SW 1271 (cell line): ENCODE results near the gene WDR70.
"Not testable (repeated sequence)": the region's sequence is repeated elsewhere in the genome, so short reads cannot be mapped to it uniquely, and the experiment has no call there.

Source experiments
- DNase-seq, 2 experiments: peaks; one replicate each; lab custom pipeline; 2025; lab: John Stamatoyannopoulos, UW

WDR70 gene

DNA sequence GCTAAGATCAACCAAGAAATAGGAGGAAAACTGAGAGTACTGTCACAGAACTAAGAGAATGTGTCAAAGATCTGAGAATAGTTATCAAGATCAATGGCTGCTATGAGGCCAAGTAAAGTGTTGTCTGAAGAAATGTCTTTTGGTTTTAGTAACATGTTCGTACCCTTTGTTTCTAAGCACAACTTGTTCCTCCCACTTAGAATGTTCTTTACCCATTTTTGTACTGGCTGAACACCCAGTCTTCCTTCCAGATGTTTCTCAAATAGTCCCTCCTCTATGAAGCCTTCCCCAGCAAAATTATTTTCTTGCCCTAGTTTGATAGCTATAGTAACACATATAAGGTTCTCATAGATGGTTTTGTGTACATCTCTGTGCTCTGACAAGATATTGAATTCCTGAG is 191.5 kb downstream of the WDR70 start:
- DNase-seq = no peak

DNA sequence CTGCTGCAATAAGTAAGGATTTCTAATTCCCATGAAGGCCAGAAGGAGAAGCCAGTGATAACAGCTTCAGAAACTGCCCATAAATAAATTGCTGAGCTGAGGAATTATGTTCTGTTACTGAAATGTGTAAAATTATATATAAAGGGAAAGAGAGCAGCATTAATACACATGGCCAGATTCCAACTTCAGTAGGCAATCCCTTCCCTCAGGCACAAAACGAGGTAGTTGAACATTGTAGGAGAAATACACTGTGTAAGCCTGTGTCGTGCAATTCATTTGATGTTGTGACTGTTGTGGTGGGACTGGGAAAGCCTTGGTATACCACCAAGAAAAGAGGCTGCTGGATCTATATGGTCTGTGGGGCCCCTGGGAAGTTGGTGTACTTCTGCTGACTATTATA is 192.9 kb downstream of the WDR70 start:
- no peak for DNase-seq

DNA sequence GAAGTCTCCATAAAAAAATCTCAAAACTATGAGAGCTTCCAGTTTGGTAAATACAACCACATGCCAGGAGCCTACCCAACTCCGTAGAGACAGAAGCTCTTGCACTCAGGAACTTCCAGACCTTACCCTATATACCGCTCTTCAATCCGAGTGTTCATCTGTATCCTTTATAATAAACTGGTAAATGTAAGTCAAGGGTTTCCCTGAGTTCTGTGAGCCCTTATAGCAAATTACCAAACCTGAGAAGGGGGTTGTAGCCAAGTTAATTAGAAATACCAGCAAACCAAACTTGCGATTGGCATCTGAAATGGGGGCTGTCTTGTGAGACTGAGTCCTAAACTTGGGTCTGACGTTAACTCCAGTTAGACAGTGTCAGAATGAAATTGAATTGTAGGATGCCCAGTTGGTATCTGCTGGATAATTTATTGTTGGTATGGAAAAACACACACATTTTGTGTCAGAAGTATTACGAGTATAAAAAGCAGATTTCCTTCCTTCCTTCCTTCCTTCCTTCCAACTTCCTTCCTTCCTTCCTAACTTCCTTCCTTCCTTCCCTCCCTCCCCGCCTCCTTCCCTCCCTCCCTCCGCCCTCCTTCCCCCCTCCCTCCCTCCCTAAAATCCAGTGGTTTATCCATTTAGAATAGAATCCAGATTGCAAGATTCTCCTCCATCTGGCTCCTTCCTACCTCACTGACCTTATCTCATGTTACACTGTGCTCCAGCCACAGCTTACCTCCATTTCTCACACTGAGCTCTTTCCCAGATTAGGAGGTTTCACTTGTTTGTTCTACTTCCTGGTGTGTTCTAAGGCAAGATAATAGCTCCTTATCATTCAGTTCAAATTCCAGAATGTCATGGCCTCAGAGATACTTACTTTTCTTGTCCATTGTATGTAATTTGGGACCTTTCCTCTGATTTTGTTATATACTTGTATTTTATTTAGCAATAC is 196.7 kb downstream of the WDR70 start:
- no peak for DNase-seq

DNA sequence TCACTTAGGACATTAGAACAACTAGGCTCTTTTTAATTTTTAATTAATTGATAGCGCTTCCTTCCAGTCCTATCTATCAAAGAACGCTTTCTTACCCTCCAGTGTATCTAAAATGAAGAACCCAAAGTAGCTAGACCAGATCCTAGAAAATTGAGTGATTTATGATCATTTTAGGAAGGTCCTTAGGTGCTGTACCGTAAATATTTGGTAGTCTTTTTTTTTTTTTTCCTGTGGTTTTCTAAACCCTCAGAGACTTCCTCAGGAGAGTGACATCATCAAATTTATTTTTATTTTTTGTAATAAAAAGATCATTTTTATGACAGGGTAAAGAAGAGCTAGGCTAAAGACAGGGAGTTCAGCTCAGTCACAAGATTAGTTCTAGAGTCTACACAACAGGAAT is 197.4 kb downstream of the WDR70 start:
- no peak for DNase-seq

DNA sequence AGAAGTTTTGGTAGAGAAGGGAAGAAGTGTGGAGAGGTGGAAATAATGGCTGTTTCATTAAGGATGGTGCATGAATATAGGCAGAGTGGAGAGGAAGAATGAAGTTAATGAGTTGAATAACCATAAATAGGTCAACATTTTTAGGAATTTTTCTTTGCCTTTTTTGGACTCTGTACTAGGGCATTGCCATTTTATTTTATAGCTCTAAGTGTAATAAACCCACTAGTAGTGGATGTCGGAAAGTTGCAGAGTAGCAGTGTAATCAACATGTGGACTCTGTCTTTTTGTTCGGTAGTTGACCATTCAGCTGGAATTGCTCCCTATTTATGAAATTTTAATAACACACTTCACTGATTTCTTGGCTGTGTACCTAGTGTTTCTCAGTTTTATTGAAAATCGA is 199.1 kb downstream of the WDR70 start:
- DNase-seq = no peak

DNA sequence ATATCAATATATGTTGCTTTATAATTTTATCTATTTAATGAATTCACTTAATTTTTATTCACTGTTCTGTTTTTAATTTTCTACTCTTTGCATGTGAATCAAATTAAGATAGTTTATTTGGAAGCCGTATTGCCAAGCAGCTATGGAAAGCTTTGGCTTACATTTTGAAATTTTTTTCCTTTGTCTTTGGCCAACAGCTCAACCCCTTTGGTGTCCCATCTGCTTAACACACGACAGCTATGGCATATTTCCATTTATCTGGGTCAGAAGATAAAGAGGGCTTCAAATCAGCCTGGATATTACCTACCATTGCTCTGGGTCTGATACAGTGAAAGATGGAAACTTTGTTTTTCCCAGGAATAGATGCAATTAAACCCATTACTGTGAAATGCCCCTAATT is 201.0 kb downstream of the WDR70 start:
- no peak for DNase-seq

DNA sequence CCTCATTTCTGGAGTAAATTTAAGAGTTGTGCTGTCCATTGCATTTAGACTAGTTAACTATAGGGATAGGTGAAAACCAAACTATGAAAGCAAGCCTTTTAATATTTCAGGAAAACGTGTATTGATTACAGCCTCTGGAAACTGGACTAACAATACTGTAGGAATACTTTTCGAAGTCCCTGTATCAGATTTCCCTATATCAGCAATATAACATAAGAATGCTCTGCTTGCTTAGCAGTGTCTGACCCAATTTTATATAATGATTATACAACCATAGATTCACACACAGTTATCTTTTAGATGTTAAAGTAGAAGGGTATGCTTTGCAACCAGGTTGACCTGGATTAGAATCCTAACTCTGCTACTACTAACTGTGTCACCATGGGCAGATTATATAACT is 203.1 kb downstream of the WDR70 start:
- DNase-seq = no peak

DNA sequence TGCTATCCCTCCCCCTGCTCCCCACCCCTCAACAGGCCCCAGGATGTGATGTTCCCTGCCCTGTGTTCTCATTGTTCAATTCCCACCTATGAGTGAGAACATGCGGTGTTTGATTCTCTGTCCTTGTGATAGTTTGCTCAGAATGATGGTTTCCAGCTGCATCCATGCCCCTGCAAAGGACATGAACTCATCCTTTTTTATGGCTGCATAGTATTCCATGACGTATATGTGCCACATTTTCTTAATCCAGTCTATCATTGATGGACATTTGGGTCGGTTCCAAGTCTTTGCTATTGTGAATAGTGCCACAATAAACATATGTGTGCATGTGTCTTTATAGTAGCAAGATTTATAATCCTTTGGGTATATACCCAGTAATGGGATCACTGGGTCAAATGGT is 214.2 kb downstream of the WDR70 start:
- not testable (repeated sequence) for DNase-seq

DNA sequence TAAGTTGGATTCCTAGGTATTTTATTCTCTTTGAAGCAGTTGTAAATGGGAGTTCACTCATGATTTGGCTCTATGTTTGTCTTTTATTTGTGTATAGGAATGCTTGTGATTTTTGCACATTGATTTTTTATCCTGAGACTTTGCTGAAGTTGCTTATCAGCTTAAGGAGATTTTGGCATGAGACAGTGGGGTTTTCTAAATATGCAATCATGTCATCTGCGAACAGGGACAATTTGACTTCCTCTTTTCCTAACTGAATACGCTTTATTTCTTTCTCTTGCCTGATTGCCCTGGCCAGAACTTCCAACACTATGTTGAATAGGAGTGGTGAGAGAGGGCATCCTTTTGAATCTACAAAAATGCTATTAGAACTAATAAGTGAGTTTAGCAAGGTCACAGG is 215.7 kb downstream of the WDR70 start:
- DNase-seq = not testable (repeated sequence)

DNA sequence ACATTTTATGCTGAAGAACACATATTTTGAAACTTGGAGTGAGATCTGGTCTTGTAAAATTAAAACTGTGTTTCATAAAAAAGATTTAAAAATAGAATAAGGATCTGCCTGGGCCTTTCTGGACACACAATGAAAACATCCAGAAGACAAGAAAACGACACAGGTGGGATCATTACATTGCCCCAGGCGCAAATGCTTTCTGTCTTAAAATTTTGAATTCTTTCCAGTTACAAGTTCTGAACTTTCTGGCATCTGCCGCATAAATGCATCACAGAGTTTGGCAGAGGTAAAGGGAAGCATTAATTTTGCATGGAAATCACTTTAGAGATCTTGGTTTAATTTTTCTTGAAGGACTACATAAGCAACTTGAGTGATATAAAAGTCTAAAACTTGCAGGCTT is 219.6 kb downstream of the WDR70 start:
- DNase-seq = no peak

DNA sequence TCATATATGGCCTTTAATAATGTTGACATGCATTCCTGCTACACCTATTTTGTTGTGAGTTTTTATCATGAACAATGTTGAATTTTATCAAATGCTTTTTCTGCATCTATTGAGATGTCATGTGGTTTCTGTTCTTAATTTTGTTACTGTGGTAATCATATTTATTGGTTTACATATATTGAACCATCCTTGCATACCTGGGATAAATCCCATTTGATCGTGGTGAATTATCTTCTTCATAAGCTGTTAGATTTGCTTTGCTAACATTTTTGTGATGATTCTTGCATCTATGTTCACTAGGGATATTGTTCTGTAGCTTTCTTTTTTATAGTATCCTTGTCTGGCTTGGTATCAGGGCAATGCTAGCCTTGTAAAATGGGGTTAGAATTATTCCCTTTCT is 222.0 kb downstream of the WDR70 start:
- DNase-seq = no peak

DNA sequence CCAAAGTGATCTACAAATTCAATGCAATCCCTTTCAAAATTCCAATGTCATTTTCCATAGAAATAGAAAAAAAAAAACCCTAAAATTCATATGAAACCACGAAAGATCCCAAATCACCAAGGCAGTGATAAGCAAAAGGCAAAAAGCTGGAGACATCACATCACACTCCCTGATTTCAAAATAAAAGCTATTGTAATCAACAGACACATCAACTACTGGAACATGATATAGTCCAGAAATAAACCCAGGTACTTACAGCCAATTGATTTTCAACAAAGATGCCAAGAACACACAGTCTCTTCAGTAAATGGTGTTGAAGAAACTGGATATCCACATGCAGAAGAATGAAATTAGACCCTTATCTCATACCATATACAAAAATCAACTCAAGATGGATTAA is 224.0 kb downstream of the WDR70 start:
- DNase-seq = no peak

DNA sequence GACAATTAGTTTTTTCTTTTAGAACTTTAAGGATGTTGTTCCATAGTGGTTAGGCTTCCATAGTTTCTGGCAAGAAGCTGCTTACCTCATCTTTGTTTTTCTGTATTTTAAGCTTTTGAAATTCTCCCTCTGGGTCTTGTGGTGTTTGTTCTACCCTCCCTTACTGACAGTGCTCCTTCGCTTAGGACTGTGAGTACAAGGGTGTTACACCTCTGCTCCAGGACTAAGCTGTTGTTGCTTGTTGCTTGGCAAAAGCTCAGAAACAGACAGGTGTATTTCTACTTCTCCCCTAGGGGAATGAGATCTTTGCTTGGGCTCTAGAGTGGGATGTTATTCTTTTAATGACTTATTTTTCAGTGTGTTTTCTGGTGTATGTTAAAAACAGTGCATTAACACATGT is 225.2 kb downstream of the WDR70 start:
- no peak for DNase-seq

DNA sequence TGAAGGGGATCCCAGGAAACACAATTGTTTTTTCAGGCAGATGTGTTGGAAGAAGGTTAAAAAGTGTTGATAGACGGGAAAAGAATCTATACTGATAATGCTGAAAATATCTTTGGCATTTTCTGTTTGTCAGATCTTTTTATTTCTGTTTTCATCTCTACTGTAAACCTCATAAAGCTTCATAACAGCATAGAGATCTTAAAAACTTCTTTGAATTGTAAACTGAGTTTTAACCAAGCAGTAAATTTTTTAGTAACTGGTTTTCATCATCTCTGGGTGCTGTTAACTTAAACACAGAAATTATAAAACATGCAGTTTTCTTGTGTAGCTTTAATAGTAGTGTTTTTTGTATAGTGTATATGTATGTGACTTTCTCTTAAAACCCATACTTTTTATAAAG is 227.0 kb downstream of the WDR70 start:
- no peak for DNase-seq

DNA sequence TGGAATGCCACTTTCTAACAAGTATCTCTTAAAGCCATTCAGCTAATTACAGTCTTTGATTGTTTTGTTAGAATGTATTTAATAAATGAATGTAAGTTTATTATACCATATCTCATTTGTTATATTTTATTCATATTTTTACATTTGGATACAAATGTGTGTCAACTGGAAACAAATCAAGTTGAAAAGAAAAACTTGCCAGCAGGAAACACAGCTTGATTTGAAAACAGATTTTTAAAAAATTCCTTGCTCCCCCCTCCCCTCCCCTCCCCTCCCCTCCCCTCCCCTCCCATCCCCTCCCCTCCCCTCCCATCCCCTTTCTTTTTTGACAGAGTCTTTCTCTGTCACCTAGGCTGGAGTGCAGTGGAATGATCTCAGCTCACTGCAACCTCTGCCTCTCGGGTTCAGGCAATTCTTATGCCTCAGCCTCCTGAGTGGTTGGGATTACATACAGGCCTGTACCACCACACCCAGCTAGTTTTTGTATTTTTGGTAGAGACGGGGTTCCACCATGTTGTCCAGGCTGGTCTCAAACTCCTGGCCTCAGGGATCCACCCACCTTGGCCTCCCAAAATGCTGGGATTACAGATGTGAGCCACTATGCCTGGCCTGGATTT is 227.6 kb downstream of the WDR70 start:
- DNase-seq = no peak

DNA sequence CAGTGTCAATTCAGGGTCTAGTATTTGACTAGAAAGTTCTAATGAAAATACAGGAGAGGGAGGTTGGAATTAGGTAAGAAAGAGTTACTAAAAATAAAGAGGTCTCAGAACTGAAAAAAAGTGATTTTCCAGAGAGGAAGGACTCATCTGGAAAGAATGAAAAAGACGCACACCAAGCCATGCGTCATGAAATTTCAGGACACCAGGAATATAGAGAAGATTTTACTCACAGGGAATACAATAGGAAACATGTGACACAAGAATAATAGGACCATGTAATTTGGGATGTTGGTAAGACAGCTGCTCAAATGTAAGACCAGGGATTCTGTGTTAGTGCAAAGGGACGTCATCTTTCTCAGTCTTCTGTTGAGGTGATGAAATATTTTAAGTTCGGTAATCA is 236.1 kb downstream of the WDR70 start:
- no peak for DNase-seq

DNA sequence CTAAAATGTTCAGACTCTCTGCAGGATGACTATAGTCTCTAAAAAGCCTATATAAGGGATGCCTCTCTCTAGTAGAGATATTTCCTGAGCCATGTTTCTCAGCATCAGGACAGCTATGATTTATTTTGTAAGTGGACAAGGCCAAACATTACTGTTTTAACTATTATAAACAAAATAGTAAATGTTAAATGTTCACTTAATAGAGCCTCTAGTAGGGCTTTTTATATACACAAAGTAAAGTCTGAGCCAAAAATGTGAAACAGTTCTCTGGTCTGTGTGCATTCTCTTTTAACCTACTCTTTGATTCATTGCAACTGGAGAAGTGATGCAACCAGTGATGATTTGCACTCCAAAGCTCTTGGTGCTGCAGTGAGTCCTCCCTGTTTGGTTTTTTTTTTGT is 240.2 kb downstream of the WDR70 start:
- no peak for DNase-seq

DNA sequence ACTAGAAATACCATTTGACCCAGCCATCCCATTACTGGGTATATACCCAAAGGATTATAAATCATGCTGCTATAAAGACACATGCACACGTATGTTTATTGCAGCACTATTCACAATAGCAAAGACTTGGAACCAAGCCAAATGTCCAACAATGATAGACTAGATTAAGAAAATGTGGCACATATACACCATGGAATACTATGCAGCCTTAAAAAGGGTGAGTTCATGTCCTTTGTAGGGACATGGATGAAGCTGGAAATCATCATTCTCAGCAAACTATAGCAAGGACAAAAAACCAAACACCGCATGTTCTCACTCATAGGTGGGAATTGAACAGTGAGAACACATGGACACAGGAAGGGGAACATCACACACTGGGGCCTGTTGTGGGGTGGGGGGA is 243.2 kb downstream of the WDR70 start:
- DNase-seq = not testable (repeated sequence)

DNA sequence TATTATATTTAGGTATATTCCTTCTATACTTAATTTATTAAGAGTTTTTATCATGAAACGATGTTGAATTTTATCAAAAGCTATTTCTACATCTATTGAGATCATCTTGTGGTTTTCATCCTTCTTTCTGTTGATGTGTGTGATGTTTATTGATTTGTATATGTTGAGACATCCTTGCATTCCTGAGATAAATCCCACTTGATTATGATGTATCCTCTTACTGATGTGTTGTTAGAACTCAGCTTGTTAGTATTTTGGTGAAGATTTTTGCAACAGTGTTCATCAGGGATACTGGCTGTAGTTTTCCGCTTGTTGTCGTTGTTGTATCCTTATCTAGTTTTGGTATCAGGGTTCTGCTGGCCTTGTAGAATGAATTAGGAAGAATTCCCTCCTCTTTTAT is 247.1 kb downstream of the WDR70 start:
- no peak for DNase-seq

DNA sequence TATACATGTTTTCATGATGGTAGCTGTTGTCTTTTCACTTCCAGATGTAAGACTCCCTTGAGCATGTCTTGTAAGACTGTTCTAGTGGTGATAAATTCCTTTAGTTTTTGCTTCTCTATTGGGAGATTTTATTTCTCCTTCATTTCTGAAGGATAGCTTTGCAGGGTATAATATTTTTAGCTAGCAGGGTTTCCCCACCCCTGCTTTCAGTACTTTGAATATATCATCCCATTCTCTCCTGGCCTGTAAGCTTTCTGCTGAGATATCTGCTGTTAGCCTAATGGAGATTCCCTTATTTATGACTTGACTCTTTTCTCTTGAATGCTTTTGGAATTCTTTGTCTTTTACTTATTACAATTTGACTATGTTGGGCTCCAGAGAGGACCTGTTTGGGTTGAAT is 249.8 kb downstream of the WDR70 start:
- no peak for DNase-seq

DNA sequence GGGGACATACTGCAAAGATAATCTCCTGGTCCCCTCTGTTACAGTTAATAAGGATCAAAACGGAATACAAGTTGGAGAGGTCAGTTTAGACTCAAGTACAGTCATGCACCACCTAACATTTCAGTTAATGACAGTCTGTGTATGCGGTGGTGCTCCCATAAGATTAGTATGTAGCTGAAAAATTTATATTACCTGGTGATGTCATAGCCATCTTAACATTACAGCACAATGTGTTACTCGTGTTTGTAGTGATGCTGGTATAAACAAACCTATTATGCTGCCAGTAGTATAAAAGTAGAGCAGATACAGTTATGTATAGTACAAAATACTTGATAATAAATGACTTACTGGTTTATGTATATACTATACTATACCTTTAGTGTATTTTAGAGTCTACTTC is 252.8 kb downstream of the WDR70 start:
- DNase-seq = no peak

DNA sequence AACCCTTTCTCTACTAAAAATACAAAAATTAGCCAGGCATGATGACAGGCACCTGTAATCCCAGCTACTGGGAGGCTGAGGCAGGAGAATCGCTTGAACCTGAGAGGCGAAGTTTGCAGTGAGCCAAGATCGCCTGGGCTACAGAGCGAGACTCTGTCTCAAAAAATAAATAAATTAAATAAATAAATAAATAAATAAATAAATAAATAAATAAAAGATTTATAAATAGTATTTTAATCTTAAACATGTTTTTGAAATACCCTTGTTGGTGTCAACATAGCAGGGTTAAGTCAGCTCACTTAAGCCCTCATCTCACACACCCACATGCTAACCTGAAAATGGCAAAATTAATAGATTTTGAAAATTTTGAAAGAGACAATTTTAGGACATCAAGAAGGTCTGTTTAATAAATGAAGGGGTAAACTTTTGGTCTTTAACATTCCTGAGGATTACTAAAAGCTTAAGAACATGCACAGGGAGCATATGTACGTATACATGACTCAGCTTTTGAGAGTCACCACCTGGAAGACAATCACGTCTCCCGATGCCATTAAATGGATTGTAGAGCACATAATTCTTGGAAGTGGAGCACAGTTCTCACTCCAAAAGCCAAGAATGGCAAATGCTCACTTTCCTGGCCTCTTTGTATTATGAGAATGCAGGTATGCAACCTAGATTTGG is 258.2 kb downstream of the WDR70 start:
- no peak for DNase-seq

DNA sequence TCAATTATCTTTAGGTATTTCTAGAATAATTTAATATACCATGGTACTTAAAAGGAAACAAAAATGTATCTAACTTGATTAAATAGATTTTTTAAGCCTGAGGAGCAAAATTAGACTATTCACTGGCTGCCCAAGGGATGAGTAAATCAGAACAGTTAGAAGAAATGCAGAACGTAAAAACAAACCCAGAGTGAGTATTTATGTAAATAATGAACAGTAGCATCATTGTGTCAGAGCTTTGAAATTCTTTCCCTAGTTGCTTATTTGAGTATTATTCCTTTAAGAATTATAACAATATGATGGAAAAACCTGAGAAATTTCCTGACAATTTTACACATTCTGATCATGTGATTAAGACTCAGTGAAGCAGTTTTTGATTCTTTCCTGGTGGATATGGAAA is 259.8 kb downstream of the WDR70 start:
- no peak for DNase-seq
